ENCODE results near the gene PYGB.

DNA sequence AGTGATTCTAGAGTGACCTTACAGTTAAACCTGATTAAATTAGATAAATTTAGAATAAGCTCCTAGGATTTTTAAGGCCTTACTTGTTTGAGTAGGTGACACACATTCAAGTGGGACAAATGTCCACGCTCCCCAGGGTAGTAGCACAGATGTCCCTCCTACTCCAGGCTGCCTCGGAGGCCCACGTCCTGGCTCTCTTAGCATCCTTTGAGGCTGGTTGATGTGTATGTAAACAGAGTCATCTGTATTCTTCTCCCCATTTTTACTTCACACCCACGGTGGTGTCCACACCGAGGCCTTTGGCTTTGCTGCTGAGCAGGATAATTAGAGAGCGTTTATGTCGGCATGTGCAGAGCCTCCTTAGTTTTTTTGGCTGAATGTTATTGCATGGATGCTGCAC, 36.6 kb upstream of the PYGB start:
- TF ChIP-seq, protein P1, sequence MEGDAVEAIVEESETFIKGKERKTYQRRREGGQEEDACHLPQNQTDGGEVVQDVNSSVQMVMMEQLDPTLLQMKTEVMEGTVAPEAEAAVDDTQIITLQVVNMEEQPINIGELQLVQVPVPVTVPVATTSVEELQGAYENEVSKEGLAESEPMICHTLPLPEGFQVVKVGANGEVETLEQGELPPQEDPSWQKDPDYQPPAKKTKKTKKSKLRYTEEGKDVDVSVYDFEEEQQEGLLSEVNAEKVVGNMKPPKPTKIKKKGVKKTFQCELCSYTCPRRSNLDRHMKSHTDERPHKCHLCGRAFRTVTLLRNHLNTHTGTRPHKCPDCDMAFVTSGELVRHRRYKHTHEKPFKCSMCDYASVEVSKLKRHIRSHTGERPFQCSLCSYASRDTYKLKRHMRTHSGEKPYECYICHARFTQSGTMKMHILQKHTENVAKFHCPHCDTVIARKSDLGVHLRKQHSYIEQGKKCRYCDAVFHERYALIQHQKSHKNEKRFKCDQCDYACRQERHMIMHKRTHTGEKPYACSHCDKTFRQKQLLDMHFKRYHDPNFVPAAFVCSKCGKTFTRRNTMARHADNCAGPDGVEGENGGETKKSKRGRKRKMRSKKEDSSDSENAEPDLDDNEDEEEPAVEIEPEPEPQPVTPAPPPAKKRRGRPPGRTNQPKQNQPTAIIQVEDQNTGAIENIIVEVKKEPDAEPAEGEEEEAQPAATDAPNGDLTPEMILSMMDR (IDR thresholded peaks at IDR 0.05; ENCODE audit: low read depth, low read length), result no peak
- no peak for TF ChIP-seq POLR2A (IDR thresholded peaks at IDR 0.05; ENCODE audit: extremely low read depth, insufficient read length)
